Measurements from ENCODE around the gene TMPRSS2.

DNA sequence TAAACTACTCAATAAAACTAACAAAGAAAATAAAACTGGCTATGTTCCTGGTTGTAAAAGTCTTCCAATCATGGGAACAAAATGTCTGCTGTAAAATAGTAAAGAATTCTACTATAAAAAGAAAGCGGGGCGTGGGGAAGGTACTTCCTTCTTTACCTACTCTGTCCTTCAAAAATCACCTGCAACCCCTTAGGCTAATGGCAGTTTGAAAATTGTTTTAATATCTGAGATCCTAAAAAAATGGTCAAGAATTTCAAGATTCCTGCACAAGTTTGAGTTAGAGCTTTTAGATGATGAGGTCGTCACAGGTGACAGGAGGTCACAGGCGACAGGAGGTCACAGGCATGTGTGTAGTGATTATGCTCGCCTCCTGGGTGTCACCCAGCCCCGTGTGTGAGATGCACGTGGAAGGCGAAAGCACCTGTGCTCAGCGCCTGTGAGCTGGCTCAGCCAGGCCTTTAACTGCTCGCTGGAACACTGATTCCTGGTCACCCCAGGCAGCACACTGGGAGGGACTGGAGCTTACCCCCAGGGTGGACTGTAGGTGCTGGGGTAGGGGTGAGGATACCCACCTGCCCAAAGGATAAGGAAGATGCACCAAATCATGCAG lies 18.6 kb upstream of the TMPRSS2 start:
- TF ChIP-seq, protein P1, sequence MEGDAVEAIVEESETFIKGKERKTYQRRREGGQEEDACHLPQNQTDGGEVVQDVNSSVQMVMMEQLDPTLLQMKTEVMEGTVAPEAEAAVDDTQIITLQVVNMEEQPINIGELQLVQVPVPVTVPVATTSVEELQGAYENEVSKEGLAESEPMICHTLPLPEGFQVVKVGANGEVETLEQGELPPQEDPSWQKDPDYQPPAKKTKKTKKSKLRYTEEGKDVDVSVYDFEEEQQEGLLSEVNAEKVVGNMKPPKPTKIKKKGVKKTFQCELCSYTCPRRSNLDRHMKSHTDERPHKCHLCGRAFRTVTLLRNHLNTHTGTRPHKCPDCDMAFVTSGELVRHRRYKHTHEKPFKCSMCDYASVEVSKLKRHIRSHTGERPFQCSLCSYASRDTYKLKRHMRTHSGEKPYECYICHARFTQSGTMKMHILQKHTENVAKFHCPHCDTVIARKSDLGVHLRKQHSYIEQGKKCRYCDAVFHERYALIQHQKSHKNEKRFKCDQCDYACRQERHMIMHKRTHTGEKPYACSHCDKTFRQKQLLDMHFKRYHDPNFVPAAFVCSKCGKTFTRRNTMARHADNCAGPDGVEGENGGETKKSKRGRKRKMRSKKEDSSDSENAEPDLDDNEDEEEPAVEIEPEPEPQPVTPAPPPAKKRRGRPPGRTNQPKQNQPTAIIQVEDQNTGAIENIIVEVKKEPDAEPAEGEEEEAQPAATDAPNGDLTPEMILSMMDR (IDR thresholded peaks at IDR 0.05): no peak
- no peak for TF ChIP-seq POLR2AphosphoS5 (IDR thresholded peaks at IDR 0.05)

All from breast epithelium (tissue), 3 donors.